Sigmoid colon (tissue), 7 donors: ENCODE results near the gene FAM76A. TPM values are rescaled to one million over a fixed set of nuclear protein-coding genes. Genes with fewer than 3 reads are reported as not detected.

Experiments
- DNase-seq: peaks from one replicate; pipeline ENCODE4 v3.0.0-alpha.2; 2019
- H3K27ac ChIP-seq, 4 donors: fragments of 200-600 bp; sonication (generic); one replicate each; pipeline ENCODE4 v1.5.1; 2016 to 2019; ENCODE audit warnings: mild to moderate bottlenecking in 1 of 4
- H3K27me3 ChIP-seq, 3 donors: fragments of 200-600 bp; sonication (generic); one replicate each; pipeline ENCODE4 v1.5.1; 2019; ENCODE audit warnings: mild to moderate bottlenecking in 1 of 3
- H3K36me3 ChIP-seq, 4 donors: fragments of 200-600 bp; sonication (generic); one replicate each; pipeline ENCODE4 v1.5.1; 2016 to 2019
- H3K4me1 ChIP-seq, 4 donors: fragments of 200-600 bp; sonication (generic); one replicate each; pipeline ENCODE4 v1.5.1; 2017 to 2019
- H3K4me3 ChIP-seq, 4 donors: fragments of 200-600 bp; sonication (generic); one replicate each; pipeline ENCODE4 v1.5.1; 2017 to 2019; ENCODE audit warnings: mild to moderate bottlenecking in 2 of 4, moderate library complexity in 1 of 4
- H3K9me3 ChIP-seq, 4 donors: fragments of 200-600 bp in 3 of 4; sonication (generic) in 3 of 4; one replicate each; pipeline versions ENCODE4 v1.5.1 to v1.6.1; 2013 to 2019
- CTCF ChIP-seq, 4 experiments: fragments of 450-650 bp in 3 of 4; fragments of 200-600 bp in 1 of 4; IDR thresholded peaks; one replicate each; pipeline ENCODE4 v1.5.1; 2016 to 2019; ENCODE audit warnings: antibody characterized with exemption in 4 of 4, mild to moderate bottlenecking in 3 of 4, moderate library complexity in 2 of 4
- EP300 ChIP-seq, 4 donors: sonication (generic); formaldehyde crosslinking; IDR thresholded peaks; one replicate each; pipeline ENCODE4 v1.6.1; 2017; ENCODE audit warnings: antibody characterized with exemption in 4 of 4
- POLR2A ChIP-seq, 2 donors: fragments of 450-650 bp; IDR thresholded peaks; one replicate each; pipeline ENCODE4 v1.6.1; 2016; ENCODE audit warnings: antibody characterized with exemption in 2 of 2, mild to moderate bottlenecking in 2 of 2, moderate library complexity in 2 of 2
- POLR2AphosphoS5 ChIP-seq, 4 donors: sonication (generic); formaldehyde crosslinking; IDR thresholded peaks; one replicate each; pipeline ENCODE4 v1.6.1; 2017; ENCODE audit warnings: antibody characterized with exemption in 4 of 4
- WGBS, 2 donors: extraction: QIAGEN DNeasy Blood & Tissue Kit; methylation state at CpG; one replicate each; pipeline ENCODE4 v1.1.7; 2013; 5-methylcytosine and 5-hydroxymethylcytosine counted together
- intact Hi-C: fragments of 100-400 bp; cut with DNase I; formaldehyde crosslinking; loops from one replicate; pipeline ENCODE4 v1.15.1; 2023
- polyA plus RNA-seq, 3 donors: library from polyadenylated mRNA; stranded (reverse); fragments of 200-250 nt; gene quantifications; one replicate each; pipeline ENCODE4 v1.2.3, GENCODE V29; 2013
- total RNA-seq, 4 donors: library from RNA; depleted of rRNA; stranded (reverse); fragments of >200 nt; gene quantifications; one replicate each; pipeline ENCODE4 v1.1.0, GENCODE V29; 2016
- donor health status: healthy with polysubstance abuse.
- donor health status: Bipolar disorder and iron deficiency.
- donor health status: healthy.

The FAM76A gene
- total and polyA plus RNA-seq, 7 donors, result 3.6 to 24.3 (median 11.9) TPM

DNA sequence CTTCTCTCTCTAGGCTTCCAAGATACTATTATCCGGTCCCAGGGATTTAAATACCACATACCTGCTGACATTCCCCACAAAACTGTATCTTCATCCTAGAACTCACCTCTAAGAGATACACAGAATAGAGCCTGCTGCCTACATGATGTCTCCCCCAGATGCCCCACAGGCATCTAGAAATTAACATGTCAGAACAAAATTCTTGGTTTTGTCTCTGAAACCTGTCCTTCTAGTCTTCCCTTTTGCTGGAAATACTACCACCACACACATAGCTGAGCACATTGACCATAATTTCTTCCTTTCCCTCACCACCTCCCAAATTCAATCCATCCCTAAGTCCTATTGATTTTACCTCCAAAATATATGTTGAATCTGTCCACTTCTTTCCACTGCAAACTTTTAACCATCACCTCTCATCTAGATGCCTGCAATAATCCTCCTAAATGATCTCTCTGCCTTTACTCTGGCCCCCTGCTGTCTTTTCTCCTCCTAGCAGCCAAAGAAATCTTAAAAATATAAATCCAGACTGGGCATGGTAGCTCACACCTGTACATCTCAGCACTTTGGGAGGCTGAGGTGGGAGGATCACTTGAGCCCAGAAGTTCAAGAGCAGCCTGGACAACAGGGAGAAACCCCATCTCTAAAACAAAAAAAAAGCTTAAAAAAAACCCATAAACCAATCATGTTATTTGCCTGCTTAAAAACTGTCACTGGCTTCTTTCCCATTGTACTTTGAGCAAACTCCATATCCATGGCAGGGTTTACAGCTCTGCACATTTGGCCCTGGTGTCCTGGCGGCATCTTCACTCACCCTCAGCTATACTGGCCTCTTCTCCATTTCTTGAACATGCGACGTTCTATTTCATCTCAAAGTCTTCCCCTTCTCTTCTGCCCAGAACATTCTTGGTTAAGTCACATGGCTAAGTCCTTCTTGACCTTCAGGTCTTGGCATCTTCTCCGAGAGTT is 6.2 kb upstream of the FAM76A start:
- Histone ChIP-seq H3K4me3 (no peak overlapping the region), H3K9me3 (no peaks in the 10 kb centered on the region), H3K36me3 (no peaks in the 10 kb centered on the region), H3K27ac (no peak overlapping the region), H3K4me1 (peaks cover 0 to under 1% (median under 1%) of the 10 kb centered on the region in 4 donors), H3K27me3 (no peaks in the 10 kb centered on the region)
- DNase-seq, result no peak
- intact Hi-C loops, result no loop called here
- WGBS, 2 donors, result 39 to 68% methylated on average over 5 of the region's 5 CpGs
- no peak for TF ChIP-seq POLR2A (IDR thresholded peaks at IDR 0.05)
- TF ChIP-seq POLR2AphosphoS5 (IDR thresholded peaks at IDR 0.05), result no peak
- no peak for TF ChIP-seq EP300 (IDR thresholded peaks at IDR 0.05)
- no peak for TF ChIP-seq CTCF (IDR thresholded peaks at IDR 0.05)

DNA sequence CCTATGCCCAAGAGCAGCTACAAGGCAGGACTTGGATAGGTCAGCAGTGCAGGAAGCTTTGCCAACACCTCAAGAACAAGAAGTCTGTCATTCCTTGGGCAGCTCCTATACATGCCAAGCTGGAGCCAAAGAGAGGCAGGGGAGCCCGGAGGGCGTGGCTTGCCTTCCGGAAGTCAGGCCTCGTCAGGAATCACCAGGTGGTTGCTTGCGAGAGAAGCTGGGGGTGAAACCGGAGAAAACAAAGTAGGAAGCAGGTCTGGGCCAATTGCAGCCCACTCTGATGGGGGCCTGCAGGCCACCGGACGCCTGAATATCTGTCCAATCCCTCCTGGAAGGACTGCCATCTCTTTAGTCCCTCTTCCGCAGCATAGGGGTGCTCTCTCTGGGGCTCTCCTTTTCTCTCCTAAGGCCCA is 794 bp upstream of the FAM76A start:
- TF ChIP-seq EP300 (IDR thresholded peaks at IDR 0.05) (no peak), POLR2A (IDR thresholded peaks at IDR 0.05) (no peak), CTCF (IDR thresholded peaks at IDR 0.05) (no peak), POLR2AphosphoS5 (IDR thresholded peaks at IDR 0.05) (no peak)
- peak; percentile 63 for DNase-seq
- Histone ChIP-seq H3K4me1 (peaks cover 0 to 19% (median 17%) of the 10 kb centered on the region in 4 donors), H3K27ac (peak overlapping the region; percentile 80 to 99 (median 97)), H3K27me3 (no peaks in the 10 kb centered on the region), H3K36me3 (peaks cover 0 to 18% (median 4%) of the 10 kb centered on the region in 4 donors), H3K9me3 (no peaks in the 10 kb centered on the region), H3K4me3 (peak overlapping the region; percentile 23 to 100 (median 87))
- 82 to 84% methylated on average over 9 of the region's 9 CpGs for WGBS, 2 donors
- intact Hi-C loops, result loop anchor here (2.0 kb wide), 1 partner anchor 52 kb away; the partner anchor contains the start of gene IFI6

DNA sequence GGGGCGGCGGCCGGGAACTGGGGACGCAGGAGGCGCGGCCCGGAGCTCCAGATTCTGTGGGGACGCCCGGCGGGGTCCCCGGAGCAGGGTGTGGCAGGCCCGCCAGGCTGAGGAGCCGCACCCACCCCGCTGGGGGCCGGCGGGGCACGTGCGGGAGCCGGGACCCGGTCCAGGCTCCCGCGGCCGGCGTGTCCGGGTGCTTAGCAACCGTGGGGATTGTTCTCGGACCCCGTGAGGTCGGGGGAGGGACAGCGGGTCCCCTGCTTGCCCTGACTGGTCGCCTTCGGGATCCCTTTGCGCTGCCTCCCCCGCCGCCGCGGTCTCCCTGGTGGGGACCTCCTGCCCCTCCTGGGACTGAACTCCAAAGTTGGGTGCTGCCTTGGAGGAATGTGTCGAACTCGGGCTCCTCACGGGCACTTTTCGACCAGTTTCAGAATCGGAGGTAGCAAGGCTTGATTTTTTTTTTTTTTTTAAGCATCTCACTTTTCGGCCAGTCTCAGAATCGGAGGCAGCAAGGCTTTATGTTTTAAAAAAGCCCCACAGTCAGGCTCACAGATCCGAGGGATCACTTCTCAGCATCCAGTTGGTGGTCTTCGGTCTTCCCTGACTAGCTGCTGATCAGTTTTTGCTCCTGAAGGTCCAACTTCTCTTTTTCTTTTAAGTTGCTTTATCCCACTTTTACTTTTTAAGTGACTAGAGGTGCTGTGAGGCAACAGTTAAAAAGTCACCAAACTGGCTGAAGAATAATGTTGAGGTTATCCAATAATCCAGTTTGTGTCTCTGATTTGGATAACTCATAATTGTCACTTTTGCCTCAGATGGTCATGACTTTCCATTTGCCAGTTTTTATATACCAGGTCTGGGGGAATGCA is 648 bp downstream of the FAM76A start:
- Histone ChIP-seq H3K4me1 (peaks cover 0 to 19% (median 17%) of the 10 kb centered on the region in 4 donors), H3K4me3 (peak overlapping the region; percentile 76 to 100 (median 87)), H3K27ac (peak overlapping the region; percentile 93 to 99 (median 97)), H3K36me3 (peaks cover 0 to 32% (median 6%) of the 10 kb centered on the region in 4 donors), H3K9me3 (no peaks in the 10 kb centered on the region), H3K27me3 (no peaks in the 10 kb centered on the region)
- TF ChIP-seq POLR2AphosphoS5 (IDR thresholded peaks at IDR 0.05) (no peak), CTCF (IDR thresholded peaks at IDR 0.05) (no peak), EP300 (IDR thresholded peaks at IDR 0.05) (no peak), POLR2A (IDR thresholded peaks at IDR 0.05) (no peak)
- peak; percentile 80 for DNase-seq
- WGBS, 2 donors, result 0 to 1% methylated on average over 46 of the region's 46 CpGs
- intact Hi-C loops, result loop anchor here (2.0 kb wide), 1 partner anchor 46 kb away; the partner anchor contains the start of gene STX12

DNA sequence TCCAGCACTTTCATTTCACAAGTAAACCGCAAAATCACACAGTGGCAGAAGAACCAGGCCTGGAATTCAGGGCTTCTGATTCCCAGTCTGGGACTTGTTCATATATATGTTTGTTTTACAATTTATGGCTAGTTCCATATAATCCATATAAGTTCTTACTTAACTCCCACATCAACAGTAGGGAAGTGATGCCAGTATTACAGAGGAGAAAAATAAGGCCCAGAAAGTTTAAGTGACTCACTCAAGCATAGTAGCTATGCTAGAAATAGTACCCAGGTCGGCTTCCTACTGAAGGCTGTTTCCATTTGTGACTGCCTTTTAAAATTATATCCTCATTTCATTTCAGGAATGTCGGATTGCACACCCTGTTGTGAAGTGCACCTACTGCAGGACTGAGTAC is 1.4 kb downstream of the FAM76A start:
- no peak for TF ChIP-seq POLR2AphosphoS5 (IDR thresholded peaks at IDR 0.05)
- no peak for TF ChIP-seq EP300 (IDR thresholded peaks at IDR 0.05)
- TF ChIP-seq CTCF (IDR thresholded peaks at IDR 0.05), result no peak
- Histone ChIP-seq H3K9me3 (no peaks in the 10 kb centered on the region), H3K27me3 (no peaks in the 10 kb centered on the region), H3K4me1 (peaks cover 0 to 19% (median 17%) of the 10 kb centered on the region in 4 donors), H3K27ac (peak overlapping the region; percentile 93 to 99 (median 97)), H3K4me3 (peak overlapping the region in 2 of 4 donors; percentile 91 to 100), H3K36me3 (peaks cover 0 to 37% (median 6%) of the 10 kb centered on the region in 4 donors)
- no peak for DNase-seq
- WGBS, 2 donors, result 66 to 67% methylated on average over 3 of the region's 3 CpGs
- intact Hi-C loops, result loop anchor here (2.0 kb wide), 1 partner anchor 46 kb away; the partner anchor contains the start of gene STX12
